Mucosa of rectum (tissue), 2 donors: ENCODE data around the gene NIN.
"Not testable (repeated sequence)": the region's sequence is repeated elsewhere in the genome, so short reads cannot be mapped to it uniquely, and the experiment has no call there.

Experiments used
- H3K27ac ChIP-seq, 2 donors: one replicate each; pipeline ENCODE4 v1.7.0; 2013; ENCODE audit warnings: inconsistent platforms in 2 of 2, low read depth in 2 of 2, low read length in 2 of 2
- H3K27me3 ChIP-seq, 2 donors: one replicate each; pipeline ENCODE4 v1.7.0; 2013; ENCODE audit warnings: low read length in 2 of 2; ENCODE audit not compliant: control insufficient read depth in 2 of 2, insufficient read depth in 2 of 2
- H3K36me3 ChIP-seq, 2 donors: one replicate each; pipeline ENCODE4 v1.7.0; 2013; ENCODE audit warnings: low read length in 2 of 2; ENCODE audit not compliant: control insufficient read depth in 2 of 2, insufficient read depth in 2 of 2
- H3K4me1 ChIP-seq, 2 donors: one replicate each; pipeline ENCODE4 v1.7.0; 2013; ENCODE audit warnings: low read length in 2 of 2, mild to moderate bottlenecking in 1 of 2; ENCODE audit not compliant: control insufficient read depth in 2 of 2, insufficient read depth in 2 of 2
- H3K4me3 ChIP-seq, 2 donors: one replicate each; pipeline ENCODE4 v1.7.0; 2013; ENCODE audit warnings: low read length in 2 of 2
- H3K9ac ChIP-seq, 2 donors: one replicate each; pipeline ENCODE4 v1.7.0; 2013; ENCODE audit warnings: low read length in 2 of 2, low read depth in 1 of 2, mild to moderate bottlenecking in 1 of 2
- H3K9me3 ChIP-seq, 2 donors: one replicate each; pipeline ENCODE4 v1.7.0; 2013; ENCODE audit warnings: low read length in 2 of 2; ENCODE audit not compliant: control insufficient read depth in 2 of 2
- donor health status: healthy.
- donor health status: Normal muscosa, but diverticular disease.

The NIN gene

GRCh38 chr14:50820786-50821509 is 10.0 kb downstream of the NIN start:
- peaks cover 5 to 18% of the 10 kb centered on the region in 2 donors for H3K4me1 ChIP-seq
- H3K4me3 ChIP-seq = no peak overlapping the region
- H3K9me3 ChIP-seq = no peaks in the 10 kb centered on the region
- H3K36me3 ChIP-seq = peaks cover 0 to 3% of the 10 kb centered on the region in 2 donors
- H3K9ac ChIP-seq = no peak overlapping the region
- no peaks in the 10 kb centered on the region for H3K27me3 ChIP-seq
- peak overlapping the region in 1 of 2 donors; percentile 49 for H3K27ac ChIP-seq

- H3K27ac ChIP-seq, H3K9ac ChIP-seq, H3K4me3 ChIP-seq, H3K9me3 ChIP-seq, H3K27me3 ChIP-seq, H3K36me3 ChIP-seq: not testable (repeated sequence)
- H3K4me1 ChIP-seq = peaks cover 5 to 18% of the 10 kb centered on the region in 2 donors
Observed at GRCh38 chr14:50819303-50819702, 11.7 kb downstream of the NIN start.

GRCh38 chr14:50816395-50817047 is 14.4 kb downstream of the NIN start:
- H3K9ac ChIP-seq = no peak overlapping the region
- peaks cover 0 to 5% of the 10 kb centered on the region in 2 donors for H3K4me1 ChIP-seq
- no peak overlapping the region for H3K4me3 ChIP-seq
- peaks cover 0 to 3% of the 10 kb centered on the region in 2 donors for H3K36me3 ChIP-seq
- no peaks in the 10 kb centered on the region for H3K9me3 ChIP-seq
- no peak overlapping the region for H3K27ac ChIP-seq
- H3K27me3 ChIP-seq = no peaks in the 10 kb centered on the region

- not testable (repeated sequence) for H3K27me3 ChIP-seq, H3K27ac ChIP-seq, H3K9ac ChIP-seq, H3K4me1 ChIP-seq, H3K4me3 ChIP-seq, H3K36me3 ChIP-seq, H3K9me3 ChIP-seq
Observed at GRCh38 chr14:50815526-50815925, 15.4 kb downstream of the NIN start.

GRCh38 chr14:50815058-50815457 is 15.9 kb downstream of the NIN start:
- H3K36me3 ChIP-seq, H3K4me3 ChIP-seq, H3K9ac ChIP-seq, H3K27ac ChIP-seq, H3K27me3 ChIP-seq, H3K9me3 ChIP-seq, H3K4me1 ChIP-seq: not testable (repeated sequence)

- no peak overlapping the region for H3K4me3 ChIP-seq
- H3K36me3 ChIP-seq = no peaks in the 10 kb centered on the region
- H3K4me1 ChIP-seq = no peaks in the 10 kb centered on the region
- no peaks in the 10 kb centered on the region for H3K27me3 ChIP-seq
- H3K9ac ChIP-seq = no peak overlapping the region
- H3K9me3 ChIP-seq = no peaks in the 10 kb centered on the region
- no peak overlapping the region for H3K27ac ChIP-seq
Observed at GRCh38 chr14:50814161-50814560, 16.8 kb downstream of the NIN start.

GRCh38 chr14:50813544-50813863 is 17.5 kb downstream of the NIN start:
- Histone ChIP-seq H3K4me3 (peak overlapping the region in 1 of 2 donors; percentile 20), H3K9me3 (no peaks in the 10 kb centered on the region), H3K36me3 (no peaks in the 10 kb centered on the region), H3K4me1 (no peaks in the 10 kb centered on the region), H3K9ac (no peak overlapping the region), H3K27me3 (no peaks in the 10 kb centered on the region), H3K27ac (peak overlapping the region in 1 of 2 donors; percentile 48)

DNA sequence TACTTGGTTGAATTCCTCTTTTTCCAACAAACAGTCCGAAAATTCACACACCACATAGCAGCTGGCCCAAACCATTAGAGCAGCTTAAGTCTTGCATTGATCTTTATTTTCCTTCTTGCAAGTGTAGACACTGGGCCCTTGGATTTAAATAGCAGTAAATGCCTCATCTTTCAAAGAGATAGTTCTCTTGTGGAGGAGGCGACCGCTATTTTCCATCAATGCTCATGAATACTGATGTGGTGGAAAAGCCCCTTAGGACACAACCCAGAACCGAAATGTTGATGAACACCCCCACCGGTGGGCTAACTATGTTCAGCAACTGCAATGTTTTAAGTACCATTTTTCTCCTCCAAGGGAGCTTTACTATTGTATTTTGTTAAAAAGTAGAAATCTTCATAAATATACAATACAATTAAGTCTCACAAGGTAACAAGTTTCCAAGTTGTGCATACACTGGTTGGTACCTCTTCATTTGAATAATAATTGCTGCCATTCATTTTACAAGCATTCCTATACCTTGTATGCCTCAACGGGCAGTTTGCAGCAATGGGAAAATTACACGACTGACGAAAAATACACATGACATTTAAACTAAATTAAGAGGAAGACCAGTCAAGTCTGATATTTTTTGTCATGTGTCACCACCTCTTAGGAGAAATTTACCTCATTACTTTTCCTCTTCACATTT is 18.0 kb downstream of the NIN start:
- Histone ChIP-seq H3K9ac (no peak overlapping the region), H3K4me3 (peak overlapping the region in 1 of 2 donors; percentile 20), H3K36me3 (no peaks in the 10 kb centered on the region), H3K27ac (peak overlapping the region in 1 of 2 donors; percentile 48), H3K9me3 (no peaks in the 10 kb centered on the region), H3K4me1 (no peaks in the 10 kb centered on the region), H3K27me3 (no peaks in the 10 kb centered on the region)

DNA sequence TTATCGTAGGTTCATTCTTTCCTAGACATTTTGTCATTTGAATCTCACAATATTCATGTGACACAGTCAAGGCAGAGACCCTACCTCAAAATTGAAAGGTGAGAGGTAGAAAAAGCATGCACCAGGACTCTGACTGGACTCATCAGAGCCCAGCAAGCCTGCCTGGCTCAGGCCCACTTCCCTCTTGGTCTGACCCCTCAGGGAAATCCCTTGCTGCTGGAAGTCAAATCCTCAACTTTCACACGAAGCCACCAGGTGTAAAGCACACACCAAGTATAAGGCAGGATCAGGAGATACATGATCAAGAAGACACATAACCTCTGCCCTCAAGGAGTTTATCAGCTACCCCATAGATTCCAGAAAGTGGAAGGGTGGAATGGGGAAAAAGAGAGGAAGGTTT is 18.8 kb downstream of the NIN start:
- Histone ChIP-seq H3K36me3 (no peaks in the 10 kb centered on the region), H3K4me1 (no peaks in the 10 kb centered on the region), H3K27ac (no peak overlapping the region), H3K9me3 (no peaks in the 10 kb centered on the region), H3K27me3 (no peaks in the 10 kb centered on the region), H3K4me3 (no peak overlapping the region), H3K9ac (no peak overlapping the region)

DNA sequence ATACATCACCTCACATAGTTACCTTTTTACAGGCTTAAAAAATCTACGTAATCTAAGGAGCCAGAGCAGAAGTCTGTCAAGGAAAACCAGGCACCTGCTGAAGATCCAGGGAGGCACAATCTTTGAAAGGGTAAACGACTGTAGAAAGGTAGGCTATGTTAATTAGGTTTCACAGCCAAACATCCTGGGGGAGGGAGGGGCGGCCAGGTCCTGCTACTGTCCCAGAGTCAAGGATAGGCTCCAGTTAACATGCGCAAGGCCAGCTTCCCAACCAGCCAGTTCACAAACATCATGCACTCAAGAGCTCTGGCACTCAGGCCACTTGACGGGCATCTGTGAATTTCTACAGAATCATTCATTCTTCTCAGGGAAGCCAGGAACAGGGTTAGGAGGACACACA is 22.9 kb downstream of the NIN start:
- Histone ChIP-seq H3K4me1 (no peaks in the 10 kb centered on the region), H3K36me3 (peaks cover 0 to 4% of the 10 kb centered on the region in 2 donors), H3K4me3 (no peak overlapping the region), H3K27ac (no peak overlapping the region), H3K9ac (no peak overlapping the region), H3K9me3 (no peaks in the 10 kb centered on the region), H3K27me3 (no peaks in the 10 kb centered on the region)
